CD4-positive, alpha-beta T cell treated with Interleukin-12 subunit alpha and Interleukin-12 subunit beta, for 1 hour (primary cell): ENCODE measurements around the gene BCAS4.
"Not testable (repeated sequence)": the region's sequence is repeated elsewhere in the genome, so short reads cannot be mapped to it uniquely, and the experiment has no call there.

Experiments
- DNase-seq: peaks from one replicate; pipeline ENCODE4 v3.0.0-alpha.2; 2020

The BCAS4 gene

DNA sequence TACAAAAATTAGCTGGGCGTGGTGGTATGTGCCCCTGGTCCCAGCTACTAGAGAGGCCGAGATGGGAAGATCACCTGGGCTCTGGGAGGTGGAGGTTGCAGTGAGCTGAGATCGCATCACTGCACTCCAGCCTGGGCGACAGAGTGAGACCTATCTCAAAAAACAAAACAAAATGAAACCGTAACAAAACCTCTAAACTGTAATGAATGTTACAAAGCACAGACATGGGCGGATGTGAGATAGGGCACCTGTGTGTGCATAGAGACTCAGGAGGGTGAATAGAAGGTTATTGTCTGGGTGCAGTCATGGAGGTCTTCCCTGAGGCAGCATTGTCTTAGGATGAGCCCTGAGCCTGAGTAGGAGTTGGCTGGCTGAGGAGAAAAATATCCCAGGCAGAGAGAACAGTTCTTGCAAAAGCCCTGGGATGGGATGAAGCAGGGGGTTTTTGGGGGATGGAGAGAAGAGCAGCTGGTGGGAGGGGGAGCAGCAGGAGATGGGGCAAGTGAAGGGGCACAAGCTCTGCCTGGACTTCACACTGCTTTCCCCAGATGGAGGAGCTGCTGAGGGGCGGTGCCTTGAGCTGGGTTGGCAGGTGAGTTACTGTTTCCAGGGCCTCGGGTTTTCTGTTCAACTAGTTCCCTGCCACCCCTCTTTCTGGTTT lies 5.2 kb downstream of the BCAS4 start:
- no peak for DNase-seq

DNA sequence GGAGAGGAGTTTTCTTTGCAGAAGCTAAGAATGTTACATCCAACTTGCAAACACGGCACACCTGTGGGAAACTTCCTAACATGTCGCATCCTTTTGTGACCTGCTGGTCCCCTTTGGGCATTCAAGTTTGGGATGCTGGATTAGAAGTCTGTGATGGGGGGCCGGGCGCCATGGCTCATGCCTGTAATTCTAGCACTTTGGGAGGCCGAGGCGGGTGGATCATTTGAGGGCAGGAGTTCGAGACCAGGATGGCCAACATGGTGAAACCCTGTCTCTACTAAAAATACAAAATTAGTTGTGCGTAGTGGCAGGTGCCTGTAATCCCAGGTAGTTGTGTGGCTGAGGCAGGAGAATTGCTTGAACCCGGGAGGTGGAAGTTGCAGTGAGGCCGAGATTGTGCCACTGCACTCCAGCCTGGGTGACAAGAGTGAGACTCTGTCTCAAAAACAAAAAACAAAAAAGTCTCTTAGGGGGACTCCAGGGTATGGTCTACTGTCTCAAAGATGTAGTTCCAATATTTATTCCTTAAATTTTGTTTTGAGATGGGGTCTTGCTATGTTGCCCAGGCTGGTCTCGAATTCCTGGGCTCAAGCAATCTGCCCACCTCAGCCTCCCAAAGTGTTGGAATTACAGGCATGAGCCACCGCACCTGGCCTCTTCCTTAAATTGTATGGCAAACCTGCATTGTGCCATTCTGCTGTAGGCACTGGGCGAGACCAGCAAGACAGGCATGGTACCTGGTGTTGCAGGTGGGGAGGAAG lies 6.3 kb downstream of the BCAS4 start:
- not testable (repeated sequence) for DNase-seq

DNA sequence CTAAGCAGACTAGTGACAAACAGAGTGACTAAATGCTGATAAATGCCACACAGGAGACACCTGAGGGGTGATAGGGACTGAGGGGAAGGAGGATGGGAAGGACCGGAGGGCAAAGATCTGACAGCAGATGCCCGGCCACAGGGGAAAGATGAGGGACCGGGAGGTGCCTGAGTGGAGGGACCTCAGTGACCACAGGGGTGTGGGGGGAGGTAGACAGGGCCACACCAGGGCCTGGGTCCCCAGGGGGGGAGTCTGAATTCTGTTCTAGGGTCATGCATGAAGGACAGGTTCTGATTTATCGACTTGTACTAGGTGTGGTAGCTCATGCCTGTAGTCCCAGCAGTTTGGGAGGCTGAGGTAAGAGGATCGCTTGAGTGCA lies 6.9 kb downstream of the BCAS4 start:
- DNase-seq, result no peak

DNA sequence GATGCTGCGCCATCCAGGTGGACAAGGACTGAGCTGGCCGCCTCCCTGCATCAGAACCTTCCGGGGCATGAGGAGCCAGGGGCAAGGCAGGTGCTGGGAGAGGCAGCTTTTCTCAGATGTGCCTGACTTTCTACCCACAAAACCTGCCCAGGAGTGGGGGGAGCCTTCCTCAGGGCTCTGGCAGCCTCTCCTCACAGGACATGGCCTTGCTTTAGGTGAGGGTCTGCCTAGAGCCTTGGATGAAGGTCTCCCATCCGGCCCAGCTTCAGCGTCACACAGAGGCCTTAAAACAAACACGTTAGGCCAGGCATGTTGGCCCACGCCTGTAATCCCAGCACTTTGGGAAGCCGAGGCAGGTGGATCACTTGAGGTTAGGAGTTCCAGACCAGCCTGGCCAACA lies 7.4 kb downstream of the BCAS4 start:
- no peak for DNase-seq

DNA sequence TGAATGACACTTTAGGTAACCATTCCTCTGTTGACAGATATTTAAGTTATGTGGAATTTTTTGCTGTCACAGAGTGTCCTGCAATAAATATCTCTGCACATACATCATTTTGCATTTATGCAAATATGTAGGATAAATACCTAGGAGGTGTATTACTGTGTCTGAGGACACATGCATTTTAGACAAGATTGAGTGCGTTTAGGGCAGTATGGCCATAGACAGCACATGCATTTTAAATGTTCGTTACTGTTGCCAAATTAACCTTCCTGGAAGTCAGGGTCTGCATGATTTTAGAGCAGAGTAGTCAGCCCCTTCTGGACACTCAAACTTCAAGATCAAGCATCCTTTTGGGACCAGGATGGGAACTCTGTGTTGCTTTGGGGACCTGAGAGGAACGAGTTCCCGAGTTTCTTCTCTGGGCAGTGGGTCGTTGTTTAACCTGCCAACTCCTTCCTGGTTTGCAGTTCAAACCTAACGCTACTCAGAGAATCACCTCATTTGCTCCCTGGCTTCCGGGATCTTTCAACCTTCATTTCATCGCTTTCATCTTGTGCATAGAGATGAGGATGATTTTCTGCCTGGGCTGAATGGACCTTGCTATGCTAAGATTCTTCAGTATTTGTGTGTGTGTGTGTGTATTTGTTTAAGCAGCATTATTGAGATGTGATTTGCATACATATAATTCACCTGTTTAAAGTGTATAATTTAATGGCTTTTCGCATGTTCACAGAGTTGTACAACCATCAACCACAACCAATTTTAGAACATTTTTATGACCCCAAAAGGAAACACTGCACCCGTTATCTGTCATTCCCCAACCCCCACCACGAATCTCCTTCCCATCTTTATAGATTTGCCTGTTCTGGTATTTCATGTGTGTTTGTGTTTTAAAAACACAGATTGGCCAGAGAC lies 9.8 kb downstream of the BCAS4 start:
- DNase-seq, result peak; percentile 30

DNA sequence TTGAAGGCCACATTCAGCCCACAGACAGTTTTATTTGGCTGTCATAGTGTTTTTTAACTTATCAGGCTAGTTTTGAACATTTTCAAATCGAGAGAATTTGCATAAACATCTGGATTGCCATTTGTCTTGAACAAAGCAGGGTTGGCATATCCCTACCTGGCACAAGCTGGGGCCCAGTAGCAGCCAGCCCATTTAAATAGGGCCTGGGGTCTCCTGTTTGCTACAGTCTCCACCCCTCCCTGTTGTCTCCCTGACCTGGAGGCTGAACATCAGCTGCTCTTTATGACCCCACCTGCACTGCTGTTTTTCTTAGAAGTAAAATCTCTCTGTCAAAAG lies 10.5 kb downstream of the BCAS4 start:
- no peak for DNase-seq

DNA sequence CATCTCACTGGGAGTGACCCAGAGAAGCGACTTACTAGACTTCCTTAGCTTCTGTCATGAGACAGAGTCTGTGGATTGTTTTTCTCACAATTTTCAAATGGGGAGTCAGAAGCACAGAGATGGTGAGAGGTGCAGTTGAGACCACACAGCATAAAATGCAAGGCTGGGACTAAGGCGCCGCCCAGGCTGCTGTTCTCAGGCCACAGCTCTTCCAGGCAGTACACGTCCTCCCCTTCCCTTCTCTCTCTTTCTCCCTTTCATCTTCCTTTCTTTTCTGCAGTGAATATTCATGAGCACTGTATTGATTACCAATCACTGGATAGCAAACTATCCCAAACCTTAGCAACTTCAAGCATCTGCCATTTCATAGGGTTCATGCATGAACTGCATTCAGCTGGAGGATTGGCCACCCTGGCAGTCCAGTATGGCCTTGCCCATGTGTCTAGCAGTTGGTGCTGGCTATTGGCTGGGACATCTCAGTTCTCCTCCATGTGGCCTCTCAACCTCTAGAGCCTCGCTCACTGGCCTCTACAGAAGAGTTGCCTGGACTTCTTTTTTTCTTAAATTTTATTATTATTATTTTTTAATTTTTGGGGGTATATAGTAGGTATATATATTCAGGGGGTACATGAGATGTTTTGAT lies 11.4 kb downstream of the BCAS4 start:
- no peak for DNase-seq

DNA sequence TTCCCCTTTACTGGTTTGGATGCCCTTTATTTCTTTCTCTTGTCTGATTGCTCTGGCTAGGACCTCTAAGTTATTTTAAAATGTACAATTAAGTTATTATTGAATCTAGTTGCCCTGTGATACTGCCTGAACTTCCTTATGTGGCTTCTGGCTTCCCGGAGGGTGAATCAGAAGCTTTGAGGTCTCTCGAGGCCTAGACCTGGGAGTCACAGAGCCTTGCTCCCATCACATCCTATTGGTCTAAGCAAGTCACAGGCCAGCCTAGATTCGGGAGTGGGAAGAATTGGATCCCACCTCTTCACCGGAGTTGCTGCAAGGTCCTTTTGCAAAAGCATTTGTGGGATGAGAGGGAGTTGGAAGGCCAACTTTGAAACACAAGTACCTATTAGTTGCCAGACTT lies 15.2 kb downstream of the BCAS4 start:
- DNase-seq, result no peak

DNA sequence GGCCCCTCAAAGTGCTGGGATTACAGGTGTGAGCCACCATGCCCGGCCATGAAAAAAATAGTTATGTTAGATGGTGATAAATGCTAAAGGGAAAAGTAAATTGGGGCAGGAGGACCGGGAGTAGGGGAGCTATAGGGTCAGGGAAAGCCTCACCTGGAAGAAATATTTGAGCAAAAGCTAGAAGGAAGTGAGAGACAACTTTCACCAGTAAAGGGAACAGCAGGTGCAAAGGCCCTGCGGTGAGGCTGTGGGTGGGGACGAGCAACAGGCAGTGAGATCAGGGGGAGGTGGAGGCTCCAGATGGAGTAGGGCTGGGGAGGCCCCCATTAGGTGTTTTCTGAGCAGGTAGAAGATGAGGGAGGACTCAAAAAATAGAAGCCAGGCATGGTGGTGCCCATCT lies 16.0 kb downstream of the BCAS4 start:
- no peak for DNase-seq

DNA sequence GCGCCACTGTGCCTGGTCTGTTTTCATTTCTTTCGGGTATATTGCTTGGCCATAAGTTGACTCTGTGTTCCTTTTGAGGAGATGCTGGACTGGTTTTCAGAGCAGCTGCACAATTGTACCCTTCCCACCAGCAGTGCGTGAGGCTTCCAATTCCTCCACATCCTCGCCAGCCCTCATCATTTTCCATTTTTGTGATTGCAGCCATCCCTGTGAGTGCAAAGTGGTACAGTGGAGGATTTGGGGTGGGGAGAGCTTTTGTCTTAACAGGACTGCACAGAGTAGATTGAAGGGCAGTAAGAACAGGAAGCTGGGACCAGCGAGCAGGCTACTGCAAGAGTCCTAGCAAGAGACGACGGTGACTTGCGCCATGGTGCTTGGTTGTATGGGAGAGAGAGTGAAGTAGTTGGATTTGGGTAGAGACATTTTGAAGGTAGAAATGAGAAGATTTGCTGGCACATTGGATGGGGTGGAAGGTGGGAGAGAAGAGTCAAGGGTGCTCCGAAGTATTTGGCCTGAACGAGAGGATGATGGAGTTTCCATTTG lies 18.3 kb downstream of the BCAS4 start:
- no peak for DNase-seq

DNA sequence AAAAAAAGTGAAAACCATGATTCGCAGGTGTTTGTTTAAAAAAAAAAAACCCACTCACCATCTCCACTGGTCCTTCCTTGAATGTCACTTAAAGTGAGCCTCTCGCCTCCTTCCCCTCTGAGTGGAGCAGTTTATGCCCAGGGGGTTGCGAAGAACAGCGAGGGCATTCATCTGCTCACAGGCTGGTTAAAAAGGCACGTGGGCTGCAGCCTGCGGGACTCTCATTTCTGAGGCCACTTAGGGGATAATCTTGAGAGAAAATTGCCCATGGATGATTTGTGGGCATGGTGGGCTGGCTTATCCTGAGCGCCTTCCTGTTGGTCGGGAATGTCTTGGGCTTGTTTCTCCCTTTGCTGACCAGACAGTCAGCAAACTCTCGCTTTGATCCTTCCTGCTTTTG lies 18.9 kb downstream of the BCAS4 start:
- DNase-seq, result no peak

DNA sequence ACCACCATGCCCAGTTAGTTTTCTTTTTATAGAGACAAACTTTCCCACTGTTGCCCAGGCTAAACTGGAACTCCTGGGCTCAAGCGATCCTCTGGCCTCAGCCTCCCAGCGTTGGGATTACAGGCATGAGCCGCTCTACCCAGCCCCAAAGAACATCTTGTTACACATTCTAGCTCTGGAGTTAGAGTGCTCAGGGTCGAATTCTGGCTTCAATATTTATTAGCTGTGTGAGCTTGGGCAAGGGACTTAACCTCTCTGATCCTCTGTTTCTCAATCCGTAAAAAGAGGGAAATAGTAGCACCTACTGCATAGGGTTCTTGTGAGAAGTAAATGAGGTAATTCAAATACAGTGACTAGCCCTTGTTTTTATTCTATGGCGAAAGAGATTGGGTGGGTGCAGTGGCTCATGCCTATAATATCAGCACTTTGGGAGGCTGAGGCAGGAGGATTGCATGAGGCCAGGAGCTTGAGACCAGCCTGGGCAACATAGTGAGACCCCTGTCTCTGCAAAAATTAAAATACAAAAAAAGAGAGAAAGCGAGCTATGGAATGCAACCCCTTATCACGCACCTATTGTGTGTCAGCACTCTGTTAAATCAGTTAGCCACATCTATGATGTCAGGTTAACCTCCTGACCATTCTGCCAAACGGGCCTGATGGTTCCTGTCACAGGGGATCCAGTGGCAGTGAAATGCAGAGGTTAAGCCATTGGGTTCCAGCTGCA lies 19.7 kb downstream of the BCAS4 start:
- no peak for DNase-seq

DNA sequence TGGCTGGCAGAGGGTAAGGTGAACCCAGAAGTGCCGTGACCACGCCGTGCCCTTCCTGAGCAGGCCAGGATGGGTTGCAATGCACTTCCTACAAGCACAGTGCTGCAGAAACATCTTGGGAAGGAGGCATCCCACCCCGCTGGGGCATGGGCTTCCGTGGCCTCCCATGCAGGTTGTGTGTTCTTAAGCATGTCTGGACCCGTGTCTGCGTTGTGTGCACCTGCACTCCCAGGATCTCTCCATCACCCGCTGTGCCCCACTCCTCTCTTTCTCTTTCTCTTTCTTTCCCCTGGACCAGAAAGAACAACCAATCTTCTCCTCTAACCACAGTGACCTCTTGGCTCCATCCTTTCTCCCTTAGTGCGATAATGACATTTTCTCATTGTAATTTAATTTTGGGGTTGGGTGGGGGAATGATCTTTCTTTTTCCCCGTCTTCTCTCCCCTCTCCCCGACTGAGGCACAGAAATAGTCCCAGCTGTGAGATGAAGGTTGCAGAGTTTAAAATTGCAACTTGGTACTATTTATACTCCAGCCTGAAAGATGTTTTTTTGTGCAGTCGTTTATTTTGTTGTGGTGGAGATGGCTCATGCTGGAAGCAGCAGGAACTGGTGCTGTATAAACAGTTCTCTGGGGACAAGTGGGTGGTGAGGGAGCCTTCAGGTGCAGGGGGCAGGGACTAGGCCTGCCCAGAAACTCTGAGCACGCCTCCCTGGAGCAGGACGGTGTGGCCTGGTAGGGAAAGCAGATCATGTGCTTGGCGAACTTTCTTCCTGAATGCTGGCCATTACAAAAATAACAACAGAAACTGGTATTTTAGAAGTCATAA lies 20.5 kb downstream of the BCAS4 start:
- no peak for DNase-seq

DNA sequence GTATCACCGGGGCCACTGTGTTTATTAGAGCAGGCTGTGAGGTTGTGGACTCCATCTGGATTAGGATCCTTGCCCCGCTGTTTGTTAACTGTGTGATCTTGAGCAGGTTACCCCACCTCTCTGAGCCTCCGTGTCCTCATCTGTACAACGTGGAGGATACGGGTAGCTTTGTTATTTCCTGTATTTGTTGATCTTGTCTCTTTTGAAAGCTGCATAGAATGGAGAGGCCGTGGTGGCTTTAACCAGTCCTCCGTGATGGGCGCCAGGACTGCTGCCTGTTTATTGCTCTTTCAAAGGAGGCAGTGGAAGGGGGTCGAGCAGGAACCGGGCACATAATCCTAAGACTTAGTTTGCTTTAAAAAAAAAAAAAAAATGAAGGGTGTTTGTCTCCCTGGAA lies 22.9 kb downstream of the BCAS4 start:
- peak; percentile 10 for DNase-seq

DNA sequence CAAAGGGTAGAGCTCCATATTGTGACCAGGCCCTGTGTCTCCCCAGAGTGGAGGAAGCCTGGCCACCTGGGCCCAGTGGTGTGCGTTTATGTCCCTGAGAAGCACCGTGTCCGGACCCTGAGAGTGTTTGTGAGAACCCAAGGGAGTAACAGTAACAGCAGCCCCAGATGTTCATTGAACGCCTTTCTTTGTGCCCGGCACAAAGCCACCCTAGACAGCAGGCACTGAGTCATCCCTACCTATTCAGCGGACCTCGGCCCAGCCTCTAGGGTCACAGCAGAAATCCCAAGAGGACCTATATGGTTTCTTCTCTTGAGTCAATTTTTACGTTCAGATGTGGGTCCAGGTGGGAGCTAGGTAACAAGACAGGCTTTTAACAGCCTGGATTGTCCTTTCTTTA lies 24.5 kb downstream of the BCAS4 start:
- no peak for DNase-seq

DNA sequence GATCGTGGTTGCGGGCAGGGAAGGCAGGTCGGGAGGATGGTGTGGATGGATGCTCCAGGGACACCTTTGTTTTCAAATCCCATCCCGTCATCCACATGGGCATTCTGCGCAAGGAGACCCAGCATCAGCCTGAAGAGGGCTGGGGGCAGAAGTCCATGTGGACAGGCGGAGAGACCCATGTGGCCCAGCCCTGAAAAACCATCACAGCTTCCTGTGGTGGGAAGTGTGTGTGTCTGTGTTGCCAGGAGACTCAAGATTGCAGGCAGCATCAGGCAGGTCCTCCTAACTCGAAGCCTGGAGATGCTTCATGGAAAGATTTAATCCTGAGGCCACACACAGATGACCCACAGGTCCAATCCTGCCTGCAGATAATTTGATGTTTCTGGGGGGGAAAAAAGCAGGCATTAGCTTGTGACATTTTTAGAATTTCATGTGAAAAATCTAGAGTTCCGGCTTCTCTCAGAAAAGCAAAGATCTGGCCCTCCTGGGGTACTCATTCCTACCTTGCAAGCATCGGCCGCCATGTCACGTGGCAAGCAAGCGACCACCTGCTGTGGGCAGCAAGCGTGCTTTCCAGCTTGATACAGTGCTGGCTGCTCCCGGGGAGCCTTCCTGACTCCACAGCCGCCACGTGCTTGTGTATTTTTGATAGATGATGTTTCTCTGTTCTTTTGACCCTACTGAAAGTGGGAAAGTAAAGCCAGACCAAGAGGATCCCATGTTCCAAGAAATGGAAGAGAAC lies 25.8 kb downstream of the BCAS4 start:
- DNase-seq, result no peak

DNA sequence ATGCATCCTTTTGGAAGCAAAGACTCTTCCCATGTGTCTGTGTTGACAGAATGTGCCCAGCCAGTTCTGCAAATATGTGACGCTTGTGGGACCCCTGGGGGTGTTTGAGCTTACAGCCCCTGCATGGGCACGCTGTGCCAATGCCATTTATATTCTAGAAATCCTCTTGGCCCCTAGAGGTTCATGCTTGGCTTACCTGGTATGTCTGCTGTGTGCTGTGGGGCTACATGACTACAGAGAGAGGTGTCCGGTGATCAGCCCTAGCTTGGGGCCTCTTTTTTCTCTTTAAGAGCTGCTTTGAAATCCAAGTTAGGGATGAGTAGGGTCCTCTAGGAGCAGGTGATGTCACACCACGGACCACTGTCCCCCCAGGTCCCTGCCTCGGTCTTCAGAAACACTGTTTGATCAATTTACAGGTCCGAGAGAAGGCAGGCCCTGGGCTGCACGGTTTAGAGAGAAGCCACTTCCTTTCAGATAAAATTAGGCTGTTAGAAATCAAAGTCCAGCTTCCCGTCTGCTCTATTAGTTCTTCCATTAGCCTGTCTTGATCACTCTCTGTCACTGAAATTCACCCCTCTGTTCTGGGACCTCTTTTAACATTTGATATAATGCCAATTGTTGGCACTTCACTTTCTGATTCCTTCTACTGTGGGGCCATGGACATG lies 26.5 kb downstream of the BCAS4 start:
- DNase-seq, result no peak

DNA sequence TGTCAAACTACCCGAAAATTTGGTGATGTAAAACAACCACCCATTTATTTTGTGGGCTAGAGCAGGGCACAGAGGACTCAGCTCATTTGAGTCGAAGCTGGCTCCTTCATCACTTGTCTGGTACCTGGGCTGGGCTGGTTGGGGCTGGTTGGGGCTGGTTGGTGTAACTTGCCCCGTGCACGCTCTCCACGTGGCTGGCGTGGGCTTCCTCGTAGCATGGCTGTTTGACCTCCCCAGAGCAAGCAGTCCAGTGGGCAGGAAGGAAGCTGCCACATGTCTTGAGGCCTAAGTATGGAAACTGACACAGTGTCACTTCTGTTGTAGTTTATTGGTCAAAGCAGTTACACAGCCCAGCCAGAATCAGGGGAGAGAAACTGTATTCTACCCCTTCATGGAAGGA lies 27.1 kb downstream of the BCAS4 start:
- DNase-seq, result no peak

DNA sequence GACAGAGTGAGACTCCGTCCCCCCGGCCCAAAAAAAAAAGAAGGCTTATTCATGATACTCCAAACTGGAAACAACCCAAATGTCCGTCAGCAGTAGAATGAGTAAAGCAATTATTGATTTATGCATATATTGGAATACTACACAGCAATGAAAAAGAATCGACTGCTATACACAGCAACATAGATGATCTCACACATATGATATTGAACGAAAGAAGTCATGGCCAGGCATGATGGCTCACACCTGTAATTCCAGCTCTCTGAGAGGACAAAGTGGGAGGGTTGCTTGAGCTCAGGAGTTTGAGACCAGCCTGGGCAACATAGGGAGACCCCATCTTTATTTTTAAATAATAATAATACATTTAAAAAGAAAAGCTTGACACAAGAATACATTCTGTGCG lies 28.5 kb downstream of the BCAS4 start:
- no peak for DNase-seq

DNA sequence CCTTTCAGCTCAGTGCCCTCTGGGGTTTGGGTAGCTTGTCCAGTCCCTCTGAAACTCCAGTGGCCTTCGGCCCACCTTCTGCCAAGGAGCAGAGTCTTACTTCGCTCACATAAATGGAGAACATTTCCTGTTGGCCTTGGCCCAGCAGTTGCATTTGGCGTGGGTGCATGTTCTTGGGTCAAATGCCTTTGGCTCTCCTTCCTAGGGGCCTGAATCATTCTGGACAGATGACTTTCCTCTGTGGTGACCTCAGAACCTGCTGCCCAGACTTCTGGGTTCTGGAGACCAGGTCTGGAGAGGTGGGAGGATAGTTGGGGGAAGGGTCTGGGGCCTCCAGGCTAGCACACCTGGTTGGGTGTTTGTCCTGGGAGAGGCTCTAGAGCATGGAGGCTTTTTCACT lies 29.3 kb downstream of the BCAS4 start:
- DNase-seq, result no peak
